Hepatocyte (in vitro differentiated cells): ENCODE results near the gene DHRS2.

Experiments
- CTCF ChIP-seq: fragments of 200-600 bp; sonication (generic); IDR thresholded peaks from 2 replicates; pipeline ENCODE4 v1.5.1; 2016; ENCODE audit warnings: antibody characterized with exemption, mild to moderate bottlenecking; ENCODE audit not compliant: poor library complexity
- EZH2 ChIP-seq: fragments of 200-600 bp; sonication (generic); IDR thresholded peaks from 2 replicates; pipeline ENCODE4 v1.6.1; 2016; ENCODE audit warnings: antibody characterized with exemption, mild to moderate bottlenecking, borderline replicate concordance
- EZH2phosphoT487 ChIP-seq: fragments of 200-600 bp; sonication (generic); IDR thresholded peaks from one replicate; pipeline ENCODE4 v1.6.1; 2018; ENCODE audit warnings: antibody characterized with exemption, mild to moderate bottlenecking, low read depth, moderate library complexity; ENCODE audit not compliant: unreplicated experiment, severe bottlenecking

DNA sequence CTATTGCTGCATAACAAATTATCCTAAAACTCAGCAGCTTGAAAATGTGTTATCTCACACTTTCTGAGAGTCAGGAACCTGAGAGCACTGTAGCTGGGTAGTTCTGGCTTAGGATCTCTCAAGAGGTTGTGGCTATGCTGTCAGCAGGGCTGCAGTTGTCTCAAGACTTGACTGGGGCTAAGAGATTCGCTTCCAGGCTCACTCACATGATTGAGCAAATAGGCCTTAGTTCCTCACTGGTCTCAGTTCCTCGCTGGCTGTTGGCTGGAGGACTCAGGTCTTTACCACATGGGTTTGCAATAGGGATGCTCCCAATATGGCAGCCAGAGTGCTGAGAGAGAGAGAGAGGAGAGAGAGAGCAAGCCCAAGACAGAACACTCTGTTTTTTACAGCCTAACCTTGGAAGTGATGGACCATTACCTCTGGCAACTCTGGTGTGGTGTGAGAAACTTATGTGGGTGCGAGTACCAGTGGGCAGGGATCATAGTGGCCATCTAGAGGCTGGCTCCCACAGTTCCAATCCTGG, 15.9 kb upstream of the DHRS2 start:
- TF ChIP-seq CTCF (no peak), EZH2 (no peak), EZH2phosphoT487 (no peak)
